Stimulated activated CD4-positive, alpha-beta T cell treated with anti-CD3 and anti-CD28 coated beads, Interleukin-12 subunit alpha, Interleukin-12 subunit beta, amount 100 ng/mL, for 48 hours (primary cell): Measurements from ENCODE around the gene SMPD1.
A peak's percentile ranks its signal among the peaks of the same experiment; 100 is the strongest.

Experiments used
- DNase-seq, 3 donors: peaks; one replicate each; pipeline ENCODE4 v3.0.0-alpha.2; 2020; ENCODE audit warnings: low read depth in 2 of 3, low spot score in 1 of 3

The SMPD1 gene

GRCh38 chr11:6389905-6390717, at the start of gene SMPD1:
Gene SMPD1 (plus strand): TSS chr11:6390474. CDS start chr11:6390599, 125 bp downstream.
- DNase-seq = peak; percentile 88 to 91 (median 90)

GRCh38 chr11:6345366-6345765, 44.9 kb upstream of the SMPD1 start:
- DNase-seq = no peak

GRCh38 chr11:6350043-6350442, 40.2 kb upstream of the SMPD1 start:
- DNase-seq = no peak

- no peak for DNase-seq
Measured at GRCh38 chr11:6350486-6350885, 39.8 kb upstream of the SMPD1 start.

GRCh38 chr11:6351782-6352382, 38.4 kb upstream of the SMPD1 start:
- DNase-seq = peak in 2 of 3 donors; percentile 22 to 23

- DNase-seq = peak; percentile 31 to 56 (median 41)
Measured at GRCh38 chr11:6353367-6353987, 36.8 kb upstream of the SMPD1 start.

GRCh38 chr11:6354651-6355485, 35.4 kb upstream of the SMPD1 start:
- no peak for DNase-seq

- no peak for DNase-seq
Measured at GRCh38 chr11:6356503-6357055, 33.7 kb upstream of the SMPD1 start.

GRCh38 chr11:6357222-6357621, 33.1 kb upstream of the SMPD1 start:
- DNase-seq = peak; percentile 36 to 49 (median 48)

- DNase-seq = no peak
Measured at GRCh38 chr11:6360183-6360582, 30.1 kb upstream of the SMPD1 start.

GRCh38 chr11:6362185-6362872, 27.9 kb upstream of the SMPD1 start:
- no peak for DNase-seq

GRCh38 chr11:6362873-6363678, 27.2 kb upstream of the SMPD1 start:
- peak; percentile 55 to 75 (median 66) for DNase-seq

GRCh38 chr11:6365659-6366058, 24.6 kb upstream of the SMPD1 start:
- DNase-seq = no peak

- no peak for DNase-seq
Measured at GRCh38 chr11:6371825-6372224, 18.4 kb upstream of the SMPD1 start.

- no peak for DNase-seq
Measured at GRCh38 chr11:6377902-6378639, 12.2 kb upstream of the SMPD1 start.

- DNase-seq = no peak
Measured at GRCh38 chr11:6378640-6378989, 11.7 kb upstream of the SMPD1 start.

GRCh38 chr11:6385046-6385777, 5.1 kb upstream of the SMPD1 start:
- no peak for DNase-seq
